GM21515 (cell line): ENCODE results near the gene BEND6.

ENCODE experiments used
- ATAC-seq: cut with Tn5 transposase; IDR thresholded peaks from one replicate; pipeline ENCODE4 v1.9.1; 2021; ENCODE audit not compliant: unreplicated experiment

BEND6 gene

DNA sequence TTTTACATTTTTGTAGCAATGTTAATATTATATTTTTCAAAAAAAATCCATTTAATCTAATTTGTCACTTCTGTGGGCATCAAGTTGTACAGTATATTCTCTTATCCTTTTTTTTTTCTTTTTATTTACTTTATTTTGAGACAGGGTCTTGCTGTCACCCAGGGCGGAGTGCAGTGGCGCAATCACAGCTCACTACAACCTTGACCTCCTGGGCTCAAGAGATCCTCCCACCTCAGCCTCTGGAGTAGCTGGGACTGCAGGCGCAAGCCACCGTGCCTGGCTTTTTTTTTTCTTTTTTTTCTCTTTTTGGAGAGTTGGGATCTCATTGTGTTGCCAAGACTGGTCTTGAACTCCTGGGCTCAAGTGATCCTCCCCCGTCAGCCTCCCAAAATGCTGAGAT lies 14.4 kb upstream of the BEND6 start:
- ATAC-seq = no peak

DNA sequence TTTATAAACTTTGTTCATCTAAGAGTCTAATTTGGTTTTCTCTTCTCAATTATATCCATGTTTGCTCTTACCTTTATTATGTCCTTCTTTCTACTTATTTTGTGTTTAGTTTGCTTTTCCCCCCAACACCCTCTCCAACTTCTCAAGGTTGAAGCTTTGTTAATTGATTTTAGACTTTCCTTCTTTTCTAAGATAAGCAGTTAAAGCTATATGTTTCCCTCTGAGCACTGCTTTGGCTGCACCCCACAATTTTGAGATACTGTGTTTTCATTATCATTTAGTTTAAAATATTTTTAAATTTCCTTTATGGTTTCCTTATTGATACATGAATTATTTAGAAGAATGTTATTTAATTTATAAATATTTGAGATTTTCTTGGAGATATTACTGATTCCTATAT lies 13.9 kb upstream of the BEND6 start:
- no peak for ATAC-seq

DNA sequence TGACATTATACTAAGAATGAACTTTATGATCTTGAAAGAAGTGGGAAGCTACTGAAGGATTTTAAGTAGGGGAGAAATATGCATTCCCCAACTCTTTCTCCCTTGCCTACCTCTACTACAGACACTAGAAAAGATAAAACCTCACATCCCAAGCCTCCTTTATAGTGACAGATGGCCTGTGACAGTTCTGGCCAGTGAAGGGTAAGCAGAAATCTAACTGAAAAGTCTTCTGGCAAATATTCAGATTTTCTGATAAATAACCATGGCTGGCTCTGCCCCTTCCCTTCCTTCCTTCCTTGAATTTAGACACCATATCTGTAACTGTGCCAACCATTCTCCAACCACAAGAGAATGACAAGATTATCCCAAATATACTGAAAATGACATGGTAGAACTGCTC lies 10.2 kb upstream of the BEND6 start:
- ATAC-seq = no peak

DNA sequence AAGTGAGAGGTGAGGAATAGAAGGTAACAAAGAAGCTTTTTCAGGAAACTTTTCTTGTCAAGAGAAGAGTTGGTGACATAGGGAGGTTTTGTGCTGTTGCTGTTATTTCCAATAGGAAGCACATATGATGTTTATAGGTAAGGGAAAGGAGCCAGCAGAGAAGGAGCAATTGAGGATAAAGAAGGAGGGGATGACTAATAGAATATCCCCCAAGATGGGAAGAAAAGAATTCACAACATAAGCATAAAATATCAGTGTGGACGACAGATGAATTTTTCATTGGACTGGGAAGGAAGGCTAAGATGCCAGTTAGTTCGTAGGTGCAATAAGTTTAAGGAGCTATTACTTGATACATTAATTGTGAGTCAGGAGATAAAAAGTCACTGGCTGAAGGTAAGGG lies 8.5 kb upstream of the BEND6 start:
- ATAC-seq = no peak

DNA sequence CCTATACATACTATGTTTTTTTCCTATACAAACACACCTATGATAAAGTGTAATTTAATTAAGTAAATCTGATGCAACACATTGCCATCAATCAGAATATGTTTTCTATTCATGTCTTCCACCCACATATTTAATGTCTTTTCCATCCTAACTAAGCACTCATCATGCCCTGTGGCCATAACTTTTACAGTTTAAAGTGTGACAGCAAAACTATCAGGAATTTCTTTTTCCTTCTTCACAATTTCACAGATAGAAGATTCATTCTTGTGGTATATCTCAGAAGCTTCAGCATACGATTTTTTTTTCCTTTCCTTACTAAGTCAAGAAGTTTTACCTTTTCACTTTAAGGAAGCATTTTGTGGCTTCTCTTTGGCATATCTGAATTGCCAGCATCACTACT lies 7.0 kb upstream of the BEND6 start:
- ATAC-seq = no peak

DNA sequence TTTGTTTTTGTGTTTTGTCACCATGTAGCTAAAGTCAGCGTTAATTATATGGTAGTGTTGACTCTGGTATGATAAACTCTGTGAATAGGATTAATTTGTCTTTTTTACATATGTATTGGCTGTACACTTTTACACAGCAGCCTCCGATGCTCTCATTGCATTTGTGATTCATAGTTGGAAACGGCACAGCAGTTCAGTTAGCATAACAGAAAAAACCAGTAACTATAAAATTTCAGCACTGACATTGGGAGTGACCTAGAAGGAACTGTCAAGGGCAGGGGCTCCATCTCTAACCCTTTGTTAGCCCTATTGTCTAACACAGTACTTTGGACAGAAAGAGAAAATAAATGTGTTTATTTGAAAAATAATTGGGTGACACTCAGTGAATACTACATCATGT lies 5.6 kb upstream of the BEND6 start:
- ATAC-seq = no peak

DNA sequence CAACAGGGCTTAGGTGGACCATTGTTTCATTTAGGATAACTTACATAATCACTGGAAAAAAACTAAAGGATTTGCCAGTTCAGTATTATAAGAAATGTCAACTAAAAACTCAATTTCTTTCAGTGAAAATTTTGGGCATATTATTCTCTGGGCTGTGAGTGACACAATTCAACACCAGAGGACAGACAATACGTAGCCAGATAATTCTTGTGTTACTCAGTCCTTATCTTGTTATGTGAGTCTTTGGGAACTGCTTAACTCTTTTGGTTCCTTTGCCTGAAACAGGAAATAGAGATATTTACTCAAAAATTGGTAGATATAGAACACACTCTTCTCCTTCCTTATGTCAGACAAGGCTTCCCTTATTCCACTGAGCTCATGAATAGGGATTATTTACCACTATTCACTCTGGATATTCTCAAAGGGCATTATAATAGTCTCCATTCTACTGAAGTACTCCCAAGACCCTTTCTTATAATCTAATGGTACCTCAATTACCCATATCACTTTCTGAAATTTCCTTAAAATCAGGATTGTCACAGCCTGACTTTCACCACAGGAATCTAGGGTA lies 4.9 kb upstream of the BEND6 start:
- no peak for ATAC-seq

DNA sequence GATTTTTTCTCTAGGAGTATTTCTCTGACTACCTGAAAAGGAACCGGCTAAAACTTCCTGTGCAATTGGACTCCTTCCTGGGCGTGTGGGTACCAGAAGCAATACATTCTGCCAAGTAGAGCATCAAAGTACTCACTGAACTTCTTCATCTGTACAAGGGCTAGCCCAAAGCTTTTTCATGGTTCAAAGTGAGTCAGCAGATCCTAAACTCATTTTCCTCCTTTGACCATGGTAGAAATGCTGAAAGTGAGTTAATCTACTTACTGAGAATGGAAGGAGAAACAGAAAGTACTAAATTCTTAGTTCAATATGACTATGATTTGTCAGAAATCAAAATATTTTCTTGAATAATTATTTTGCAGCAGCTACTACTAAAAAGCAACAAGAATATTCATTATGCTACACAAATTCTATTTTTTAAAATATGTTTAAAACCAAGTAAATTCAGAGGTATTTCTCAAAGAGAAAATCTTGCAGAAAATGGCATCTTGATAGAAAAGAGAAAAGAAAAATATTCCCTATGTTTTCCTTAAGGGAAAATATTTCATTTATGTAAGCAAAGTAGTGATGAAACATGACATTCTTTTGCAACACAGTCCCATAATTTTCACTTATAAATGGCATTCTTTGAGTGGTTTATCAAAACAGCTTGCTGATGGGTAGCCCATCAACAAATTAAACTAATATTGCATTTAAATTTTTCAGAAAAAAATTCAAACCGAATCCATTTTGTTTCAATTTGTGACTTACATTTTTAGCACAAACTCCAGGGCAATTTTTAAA lies 3.7 kb upstream of the BEND6 start:
- ATAC-seq = no peak

DNA sequence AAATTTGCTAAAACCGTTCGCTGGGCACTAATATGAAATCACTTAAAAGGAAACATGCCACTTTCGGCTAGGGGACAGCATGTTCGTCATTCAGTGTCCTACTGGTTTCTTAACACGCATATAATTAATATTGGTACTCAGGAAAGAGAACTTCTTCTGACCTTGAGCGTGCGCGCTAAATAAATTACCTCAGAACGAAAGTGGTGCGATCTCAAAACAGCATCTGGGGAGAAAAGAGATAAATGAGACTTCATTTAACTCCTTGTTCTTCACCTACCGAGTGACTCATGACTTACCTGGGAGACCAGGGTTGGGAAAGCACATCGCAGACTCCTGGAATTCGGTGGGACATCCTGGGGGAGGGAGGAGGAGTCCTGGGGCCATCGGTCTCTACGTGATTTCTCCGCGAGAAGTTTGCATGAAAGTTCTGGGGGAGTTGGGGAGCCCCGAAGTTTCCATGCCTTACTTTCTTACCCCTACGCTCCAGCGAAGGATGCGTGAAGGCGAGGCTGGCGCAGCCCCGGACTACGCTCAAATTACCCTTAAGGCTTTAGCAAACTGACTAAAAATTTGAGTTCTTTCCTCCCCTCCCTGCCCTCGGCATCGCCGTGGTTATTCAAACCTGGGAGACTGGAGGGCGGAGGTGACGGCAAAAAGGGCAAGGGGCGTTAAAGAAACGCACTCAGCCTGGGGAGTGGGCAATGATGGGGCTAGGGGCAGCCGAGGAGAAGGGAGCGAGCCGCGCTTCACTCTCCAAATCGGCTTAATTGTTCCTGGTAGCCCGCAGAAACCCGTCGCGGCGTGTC lies 1.1 kb upstream of the BEND6 start:
- ATAC-seq = no peak

DNA sequence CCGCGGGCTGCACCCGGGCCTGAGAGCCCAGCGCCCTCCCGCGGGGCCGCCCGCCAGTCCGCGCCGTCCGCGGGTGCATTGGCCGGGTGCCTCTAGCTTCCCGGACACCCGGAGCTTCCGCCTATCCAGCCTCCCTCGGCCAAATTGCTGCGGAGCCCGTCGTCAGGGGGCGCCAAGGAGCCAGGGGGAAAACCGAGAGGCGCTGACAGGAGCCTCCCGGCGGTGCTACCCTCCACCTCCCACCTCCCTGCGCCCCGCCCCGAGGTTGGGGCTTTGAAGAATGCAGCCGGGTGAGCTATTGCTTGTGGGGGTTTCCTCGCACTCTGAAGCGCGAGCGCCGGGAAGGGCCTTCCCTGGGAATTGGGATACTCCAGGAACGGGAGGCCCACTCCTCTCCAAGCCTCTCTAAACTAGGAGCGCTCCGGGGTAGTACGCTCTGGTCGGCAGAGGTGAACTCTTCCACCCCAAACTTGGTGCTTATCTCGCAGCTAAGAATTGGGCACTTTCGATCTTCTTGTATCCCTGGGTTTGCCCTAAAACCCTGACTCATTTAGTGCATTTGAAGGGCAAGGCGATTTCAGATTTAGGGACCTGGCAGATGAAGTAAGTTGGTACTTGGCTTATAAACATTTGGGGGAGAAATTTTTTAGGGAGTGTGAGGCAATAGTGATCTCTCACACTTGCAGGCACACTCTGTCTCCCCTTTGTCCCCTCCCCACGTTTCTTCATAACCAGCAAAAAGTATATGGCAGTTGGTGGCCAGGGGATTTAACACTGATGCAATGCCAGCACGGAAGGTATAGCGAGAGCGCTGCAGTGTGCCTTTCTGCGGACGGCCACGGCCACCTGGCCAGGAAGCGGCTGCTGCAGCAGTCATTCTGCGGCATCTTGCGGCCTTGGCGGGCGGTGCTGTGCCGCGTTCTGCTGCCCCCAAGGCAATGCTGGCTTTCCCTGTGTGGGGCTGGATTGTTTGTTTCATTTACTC lies 556 bp downstream of the BEND6 start:
- peak; percentile 76 for ATAC-seq

DNA sequence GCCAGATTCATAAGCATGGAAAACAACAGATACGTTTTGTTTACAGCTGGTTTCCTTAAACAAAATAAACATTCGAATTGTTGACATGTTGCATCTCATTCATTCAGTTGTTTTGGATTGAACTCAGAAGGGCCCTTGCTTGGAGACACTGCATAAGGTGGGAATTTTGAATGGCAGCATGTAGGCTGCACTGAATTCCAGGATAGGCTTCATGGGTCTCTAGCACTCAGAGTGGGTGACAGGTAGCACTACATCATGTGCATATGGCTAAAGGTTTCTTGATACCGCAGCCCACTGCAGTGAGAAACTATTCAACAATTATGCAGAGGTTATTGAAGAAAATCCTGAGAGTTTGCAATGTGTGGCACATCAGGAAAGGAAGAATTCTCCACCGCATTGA lies 1.6 kb downstream of the BEND6 start:
- no peak for ATAC-seq

DNA sequence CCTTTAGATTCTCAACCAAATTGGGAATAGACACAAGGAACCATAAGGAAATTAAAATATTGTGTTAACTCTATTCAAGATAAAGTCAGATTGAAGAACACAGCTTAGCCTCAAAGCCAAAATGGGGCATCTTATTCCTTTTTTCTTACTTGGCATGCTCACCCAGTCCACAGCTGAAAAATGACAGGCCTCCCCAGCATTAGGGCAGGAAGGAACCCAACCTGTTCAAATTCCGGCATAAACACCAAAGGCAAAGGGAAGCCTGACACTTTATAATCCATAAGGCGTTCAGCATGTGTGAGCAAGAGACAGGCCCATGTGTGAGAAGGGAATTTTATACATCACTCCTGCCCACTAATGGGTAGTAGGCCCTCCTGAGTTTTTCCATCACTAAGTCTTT lies 2.9 kb downstream of the BEND6 start:
- ATAC-seq = no peak

DNA sequence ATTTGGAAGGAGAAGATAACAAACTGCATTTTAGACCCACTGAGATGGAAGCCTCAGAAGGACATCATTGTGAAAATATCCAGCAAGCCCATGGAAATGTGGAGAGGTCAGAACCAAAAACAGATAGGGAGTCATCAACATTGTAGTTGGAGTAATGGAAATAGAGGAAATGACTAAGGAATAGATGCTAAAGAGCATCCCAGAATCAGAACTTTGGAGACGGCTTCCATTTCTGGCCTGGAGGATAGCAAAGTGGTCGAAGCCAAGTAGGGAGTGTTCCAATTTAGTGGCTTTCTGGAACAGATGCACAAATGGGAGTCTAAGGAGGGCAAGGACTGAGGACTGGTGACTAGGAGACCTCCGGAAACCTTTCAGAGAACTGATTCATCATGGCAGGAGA lies 3.6 kb downstream of the BEND6 start:
- ATAC-seq = no peak

DNA sequence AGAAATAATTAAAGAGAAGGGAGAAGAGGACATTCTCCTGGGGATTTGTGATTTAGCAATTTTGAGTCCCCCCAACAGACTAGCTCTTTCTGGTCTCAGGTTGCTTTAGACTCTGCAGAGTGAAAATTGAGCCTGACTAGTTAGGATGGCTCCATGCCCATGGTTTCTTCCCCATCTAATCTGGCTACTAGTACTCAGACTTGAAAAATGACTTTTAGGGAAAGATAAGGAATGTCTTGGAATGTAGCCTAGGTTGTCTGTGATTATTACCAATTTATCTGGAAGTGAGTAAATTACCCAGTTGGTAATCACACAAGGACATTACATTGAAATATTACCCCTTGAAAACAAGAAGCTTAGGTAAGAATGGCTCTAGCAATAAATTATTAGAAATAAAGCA lies 4.2 kb downstream of the BEND6 start:
- ATAC-seq = no peak

DNA sequence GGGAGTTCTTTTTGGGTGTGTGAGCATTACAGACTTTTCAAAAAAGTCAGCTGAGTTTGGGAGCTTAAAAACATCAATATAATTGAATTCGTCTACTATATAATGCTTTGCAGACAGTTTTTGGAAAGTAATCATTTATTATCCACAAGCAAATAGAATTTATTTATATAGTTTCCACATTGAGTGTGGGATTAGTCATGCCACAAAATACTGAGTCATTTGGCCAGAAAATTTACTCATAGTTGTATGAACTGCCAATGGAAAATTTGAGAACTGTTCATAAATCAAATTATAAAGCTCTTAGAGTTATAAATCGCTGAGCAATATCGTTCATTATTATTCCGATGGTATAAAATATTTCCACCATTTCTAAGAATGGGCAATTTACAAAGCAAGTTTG lies 5.0 kb downstream of the BEND6 start:
- no peak for ATAC-seq

DNA sequence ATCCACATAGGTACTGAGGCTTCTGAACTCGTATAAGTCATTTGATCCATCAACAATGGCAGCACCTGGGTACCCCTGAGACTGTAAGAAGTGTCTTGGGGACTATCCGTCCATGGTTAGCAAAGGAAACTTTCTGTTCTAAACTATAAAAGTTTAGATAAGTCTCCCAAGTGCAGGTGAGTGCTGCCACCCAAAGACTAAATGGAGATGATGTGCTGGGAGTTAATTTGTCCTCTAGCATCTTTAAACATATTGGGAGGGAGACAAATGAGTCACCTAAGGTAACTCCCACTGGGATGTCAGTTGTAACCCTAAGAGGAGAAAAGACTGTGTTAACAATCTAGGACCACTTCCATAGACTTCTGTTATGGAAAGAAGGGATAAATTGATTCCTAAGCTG lies 6.2 kb downstream of the BEND6 start:
- no peak for ATAC-seq

DNA sequence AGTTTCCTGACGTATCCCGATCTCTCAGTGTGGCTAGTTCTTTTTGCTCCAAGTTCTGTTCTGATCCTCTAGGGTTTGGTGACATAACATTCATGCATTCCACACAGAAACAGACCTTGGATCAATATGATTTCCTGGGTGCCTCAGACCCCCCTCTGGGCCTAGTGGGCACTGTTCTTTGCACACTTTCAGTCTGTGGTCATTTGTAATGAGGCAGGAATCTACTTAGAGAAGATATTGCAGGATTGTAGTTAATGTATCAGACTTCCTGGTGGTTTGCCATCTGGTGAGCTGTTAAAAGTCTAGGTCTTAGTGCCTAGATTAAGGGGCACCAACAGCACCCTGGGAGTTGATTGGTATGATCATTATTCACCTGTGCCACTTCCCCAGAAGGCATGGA lies 7.5 kb downstream of the BEND6 start:
- no peak for ATAC-seq

DNA sequence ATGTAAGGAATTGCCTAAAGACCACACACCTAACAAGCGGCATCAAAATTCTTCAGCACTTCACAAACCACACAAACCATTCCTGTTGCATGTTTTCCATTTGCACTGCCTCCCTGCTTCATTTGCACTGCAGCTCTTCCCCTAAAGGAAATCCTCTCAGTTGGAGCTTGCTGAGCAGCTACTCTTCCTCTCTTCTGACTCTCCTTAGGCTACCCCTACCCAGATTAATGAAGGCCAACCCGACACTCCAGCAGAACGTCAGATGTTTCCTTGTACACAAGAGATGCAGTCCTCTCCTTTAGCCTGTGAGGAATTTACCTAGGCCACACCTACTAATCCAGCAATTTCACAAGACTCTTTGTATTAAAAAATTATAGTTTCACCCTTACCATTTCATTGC lies 8.1 kb downstream of the BEND6 start:
- ATAC-seq = no peak

DNA sequence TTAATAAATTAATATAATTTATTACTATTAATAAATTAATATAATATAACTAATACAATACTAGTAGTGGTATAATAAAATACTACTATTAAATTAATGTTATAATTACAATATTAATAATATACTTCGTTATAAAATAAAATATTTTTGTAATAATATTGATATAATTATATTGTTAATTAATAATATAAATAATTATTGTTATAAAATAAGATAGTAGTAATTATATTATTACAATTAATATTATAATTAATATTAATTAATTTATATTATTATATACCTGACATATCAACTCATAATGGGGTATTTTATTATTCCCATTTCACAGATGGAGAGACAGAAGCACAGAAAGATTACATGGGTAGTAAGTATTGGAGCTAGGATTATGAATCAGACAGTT lies 8.9 kb downstream of the BEND6 start:
- no peak for ATAC-seq

DNA sequence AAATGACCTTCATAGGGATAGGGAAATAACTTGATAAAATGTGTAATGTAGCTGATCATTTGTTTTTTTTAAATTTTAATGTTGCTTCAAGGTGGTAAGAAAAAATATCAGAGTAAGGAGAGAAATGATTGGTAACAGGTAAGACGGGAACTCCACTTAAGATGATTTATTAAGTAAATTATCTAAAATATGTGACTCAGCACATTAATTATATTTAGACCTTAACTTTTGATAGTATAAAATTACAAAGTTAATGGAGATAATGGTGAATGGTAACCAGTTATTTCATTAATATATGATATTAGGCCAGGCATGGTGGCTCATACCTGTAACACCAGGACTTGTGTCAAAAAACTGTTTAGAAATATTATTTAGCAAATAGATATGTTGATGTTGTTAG lies 10.2 kb downstream of the BEND6 start:
- no peak for ATAC-seq

DNA sequence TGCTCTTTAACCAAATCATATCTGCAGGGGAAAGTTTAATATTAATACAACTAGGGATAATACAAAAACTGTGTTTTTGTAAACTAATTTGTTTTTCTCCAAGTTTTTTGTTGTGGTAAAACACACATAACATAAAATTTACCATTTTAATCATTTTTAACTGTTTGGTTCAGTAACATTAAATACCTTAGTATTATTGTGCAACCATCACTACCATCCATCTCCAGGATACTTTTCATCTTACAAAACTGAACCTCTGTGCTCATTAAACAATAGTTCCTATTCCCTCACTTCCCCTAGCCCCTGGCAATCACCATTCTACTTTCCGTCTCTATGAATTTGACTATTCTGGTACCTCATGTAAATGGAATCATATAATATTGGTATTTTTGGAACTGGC lies 15.9 kb downstream of the BEND6 start:
- ATAC-seq = no peak
